MV-4-11 (cell line): ENCODE measurements around the gene HRC.
"Not testable (repeated sequence)": the region's sequence is repeated elsewhere in the genome, so short reads cannot be mapped to it uniquely, and the experiment has no call there.

Experiments used
- DNase-seq: peaks from one replicate; lab custom pipeline; 2025; lab: John Stamatoyannopoulos, UW

Gene HRC

DNA sequence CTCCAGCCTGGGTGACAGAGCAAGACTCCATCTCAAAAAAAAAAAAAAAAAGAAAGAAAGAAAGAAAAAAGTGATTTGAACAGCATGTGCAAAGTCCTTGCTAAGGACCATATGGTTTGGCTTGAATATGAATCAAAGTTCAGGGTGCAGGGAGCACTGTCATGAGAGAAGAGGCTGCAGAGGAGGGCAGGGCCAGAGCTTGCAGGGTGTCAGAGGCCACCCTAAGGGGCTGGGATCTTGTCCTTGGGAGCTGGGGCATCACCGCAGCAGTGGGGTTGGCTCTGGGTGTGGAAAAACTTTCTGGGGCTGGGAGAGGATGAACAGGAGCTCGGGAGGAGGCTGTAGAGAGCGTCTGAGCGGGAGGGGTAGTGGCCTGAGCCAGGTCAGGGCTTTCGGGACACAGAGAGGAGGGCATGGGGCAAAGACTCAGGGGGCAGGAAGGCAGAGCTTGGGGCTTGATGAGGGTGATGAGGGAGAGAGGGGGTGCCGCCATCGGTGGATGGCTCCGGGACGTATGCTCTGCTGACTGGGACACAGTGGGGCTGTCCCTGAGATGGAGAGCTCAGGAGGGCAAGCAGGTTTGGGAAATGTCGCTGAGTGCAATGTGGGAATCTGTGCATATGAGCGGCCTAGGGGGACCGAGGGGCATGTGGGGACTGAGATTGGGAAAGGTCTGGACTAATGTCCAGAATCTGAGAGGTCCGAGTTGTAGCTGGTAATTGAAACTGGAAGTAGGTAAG lies 5.4 kb upstream of the HRC start:
- no peak for DNase-seq

DNA sequence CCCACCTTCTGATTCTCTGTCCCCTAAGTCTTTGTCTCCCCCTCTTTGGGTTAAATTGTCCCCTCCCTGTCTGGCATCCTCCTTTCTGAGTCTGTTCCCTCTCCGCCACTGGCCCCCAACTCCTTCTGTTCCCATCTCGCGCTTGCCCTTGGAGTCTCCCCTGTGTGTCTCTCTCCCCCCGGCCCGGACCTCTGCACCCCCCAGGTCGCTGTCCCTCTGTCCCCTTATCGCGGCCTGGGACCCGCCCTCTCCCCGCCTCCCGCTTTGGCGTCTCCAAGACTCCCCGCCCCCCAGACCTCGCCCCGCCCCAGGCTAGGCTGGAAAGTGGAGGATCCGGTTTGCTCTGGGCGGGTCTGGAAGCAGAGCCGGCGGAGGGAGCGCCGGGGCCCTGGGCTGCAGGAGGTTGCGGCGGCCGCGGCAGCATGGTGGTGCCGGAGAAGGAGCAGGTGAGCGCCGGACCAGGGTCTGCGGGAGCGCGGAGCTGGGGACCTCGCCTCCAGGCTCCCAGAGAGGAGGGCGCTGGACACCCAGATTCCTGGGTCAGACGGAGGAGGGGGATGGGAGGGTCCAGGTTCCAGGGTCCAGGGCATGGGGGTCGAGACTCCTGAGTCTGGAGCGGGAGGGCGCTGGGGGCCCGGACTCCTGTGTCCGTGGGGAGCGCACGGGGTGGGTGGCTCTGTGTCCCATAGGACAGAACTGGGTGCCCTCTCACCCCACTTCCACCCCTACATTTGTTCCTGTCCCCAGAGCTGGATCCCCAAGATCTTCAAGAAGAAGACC lies 2.4 kb upstream of the HRC start, which contains the start of gene TRPM4:
TSS of gene TRPM4 (plus strand) at position 348 of the 780 bp plus-strand sequence. CDS start at position 423, 75 bp downstream.
- DNase-seq, result peak; percentile 72

DNA sequence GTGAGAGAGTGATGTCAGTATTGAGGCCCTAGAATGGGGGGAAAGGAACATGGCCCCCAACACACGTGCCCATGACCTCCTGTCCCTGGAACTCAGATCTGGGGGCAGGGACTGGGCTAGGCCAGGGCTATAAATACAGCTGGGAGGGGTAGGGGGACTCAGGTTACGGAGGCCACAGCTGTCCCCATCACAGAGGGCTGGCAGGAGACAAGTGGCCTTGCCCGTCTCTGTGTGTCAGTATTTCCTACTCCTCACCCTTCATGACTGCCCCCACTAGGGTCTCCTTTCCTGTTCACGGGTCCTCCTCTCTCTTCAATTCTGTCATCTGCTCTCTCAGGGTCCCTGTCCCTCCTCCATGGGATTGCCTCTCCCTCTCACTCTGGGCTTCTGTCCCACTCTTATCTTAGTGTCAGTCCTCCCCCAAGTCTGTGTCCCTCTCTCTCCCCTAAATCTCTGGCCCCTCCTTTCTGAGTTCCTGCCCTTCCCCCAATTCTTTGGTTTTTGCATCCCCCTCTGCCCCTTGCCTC lies 687 bp upstream of the HRC start:
- DNase-seq, result no peak

DNA sequence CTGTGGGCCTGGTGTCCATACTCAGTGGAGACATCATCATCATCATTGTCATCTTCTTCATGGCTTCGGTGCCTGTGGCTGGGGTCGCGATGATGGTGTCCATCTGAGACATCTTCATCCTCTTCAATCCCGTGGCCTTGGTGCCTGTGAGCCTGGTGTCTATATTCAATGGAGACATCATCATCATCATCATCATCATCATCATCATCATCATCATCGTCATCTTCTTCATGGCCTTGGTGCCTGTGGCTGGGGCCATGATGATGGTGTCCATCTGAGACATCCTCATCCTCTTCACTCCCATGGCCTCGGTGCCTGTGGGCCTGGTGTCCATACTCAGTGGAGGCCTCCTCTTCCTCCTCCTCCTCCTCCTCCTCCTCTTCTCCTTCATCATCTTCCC lies 917 bp downstream of the HRC start:
- no peak for DNase-seq

DNA sequence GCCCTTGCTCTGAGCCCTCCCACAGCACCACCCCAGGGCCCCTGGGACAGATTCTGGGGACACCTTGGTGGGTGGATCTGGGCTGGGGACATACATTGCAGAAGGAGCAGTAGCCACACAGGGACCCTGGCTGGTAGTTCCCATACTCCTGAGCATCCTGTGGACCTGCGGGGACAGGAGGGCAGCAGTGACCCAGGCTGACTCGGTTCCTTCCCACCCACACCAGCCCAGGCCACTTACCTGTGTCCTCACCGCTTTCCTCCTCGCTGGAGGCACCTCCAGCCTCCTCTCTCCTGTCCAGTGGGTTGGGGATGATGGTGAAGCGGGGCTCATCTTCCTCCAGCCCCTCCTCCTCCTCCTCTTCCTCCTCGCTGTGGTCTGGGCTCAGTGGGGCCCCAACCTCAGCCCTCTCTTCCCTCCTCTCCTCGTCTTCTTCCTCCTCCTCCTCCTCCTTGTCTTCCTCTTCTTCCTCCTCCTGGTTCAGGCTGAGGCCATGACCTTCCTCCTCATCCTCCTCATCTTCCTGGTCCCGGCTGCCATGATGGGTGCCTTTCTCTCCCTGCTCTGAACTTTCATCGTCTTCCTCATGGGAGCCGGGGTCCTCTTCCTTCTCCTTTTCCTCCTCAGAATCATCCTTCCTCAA lies 1.9 kb downstream of the HRC start:
- DNase-seq, result peak; percentile 20

DNA sequence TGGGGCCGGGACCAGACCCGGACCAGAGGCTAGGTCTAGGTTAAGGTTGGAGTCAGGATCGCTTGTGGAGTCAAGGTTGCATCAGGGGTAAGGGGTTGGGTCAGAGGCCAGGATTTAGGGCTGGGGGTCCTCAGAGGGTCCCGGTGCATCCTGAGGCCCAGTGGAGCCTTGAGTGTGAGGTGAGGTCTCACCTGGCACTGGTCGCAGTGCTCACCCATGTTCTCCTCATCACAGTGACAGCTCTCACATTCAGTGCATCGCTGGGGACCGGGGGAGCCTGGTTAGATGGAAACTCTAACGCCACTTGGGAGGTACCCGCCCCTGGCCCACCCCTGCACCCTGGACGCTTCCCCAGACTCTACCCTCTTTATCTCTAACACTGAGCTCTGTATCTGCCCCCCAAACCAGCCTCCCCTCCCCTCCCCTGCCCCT lies 3.1 kb downstream of the HRC start:
- no peak for DNase-seq

DNA sequence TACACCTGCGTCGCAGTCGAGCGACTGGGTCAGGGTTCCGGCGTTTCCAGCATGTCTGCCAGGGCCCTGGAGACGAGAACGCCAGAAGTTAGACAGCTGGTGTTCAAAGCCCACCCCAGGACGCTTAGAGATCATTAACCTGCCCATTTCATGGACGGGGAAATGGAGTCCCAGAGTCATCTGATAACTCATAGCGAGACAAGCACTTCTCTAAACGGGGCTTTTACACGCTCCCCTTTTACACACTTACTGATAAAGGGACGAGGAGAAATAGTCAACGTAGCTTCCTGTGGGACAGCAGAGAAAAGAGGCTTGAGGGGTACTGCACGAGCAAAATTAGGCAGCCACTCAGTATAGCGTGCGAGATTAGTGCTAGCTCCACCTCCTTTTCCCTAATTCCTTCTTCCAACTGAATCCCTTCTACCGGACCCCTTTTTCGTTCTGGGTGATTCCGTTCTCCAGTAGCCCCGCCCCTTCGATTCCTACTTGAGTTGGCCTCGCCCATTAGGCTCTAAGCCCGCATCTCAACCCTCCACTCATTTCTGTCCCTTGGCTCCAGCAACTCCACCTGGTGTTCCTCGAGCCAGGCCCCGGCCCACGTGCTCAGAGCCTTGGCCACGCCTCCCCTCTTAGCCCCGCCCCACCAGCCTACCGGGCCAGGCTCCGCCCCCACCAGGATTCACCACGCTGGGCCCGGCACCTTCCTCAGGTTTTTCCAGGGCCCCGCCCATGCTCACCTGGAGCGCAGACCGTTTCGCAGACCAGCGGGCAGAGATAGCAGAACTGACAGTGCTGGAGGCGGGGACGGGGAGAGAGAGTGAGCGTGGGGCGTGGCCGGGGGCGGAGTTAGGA lies 3.7 kb downstream of the HRC start:
- peak; percentile 75 for DNase-seq

DNA sequence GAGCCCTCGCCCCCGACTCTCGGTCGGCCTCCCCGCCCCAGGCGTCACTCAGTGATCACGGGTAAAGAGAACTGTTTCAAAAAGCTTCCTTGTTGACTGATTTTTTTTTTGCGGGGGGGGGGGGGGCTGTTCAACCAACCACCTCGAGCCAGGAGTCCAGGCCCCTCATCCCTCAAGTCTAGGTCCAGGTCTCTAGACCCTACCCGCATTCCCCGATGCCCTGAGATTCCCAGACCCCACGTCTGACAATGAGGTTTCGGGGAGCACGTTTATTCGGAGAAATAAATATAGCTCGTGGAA lies 4.3 kb downstream of the HRC start:
- DNase-seq, result no peak

DNA sequence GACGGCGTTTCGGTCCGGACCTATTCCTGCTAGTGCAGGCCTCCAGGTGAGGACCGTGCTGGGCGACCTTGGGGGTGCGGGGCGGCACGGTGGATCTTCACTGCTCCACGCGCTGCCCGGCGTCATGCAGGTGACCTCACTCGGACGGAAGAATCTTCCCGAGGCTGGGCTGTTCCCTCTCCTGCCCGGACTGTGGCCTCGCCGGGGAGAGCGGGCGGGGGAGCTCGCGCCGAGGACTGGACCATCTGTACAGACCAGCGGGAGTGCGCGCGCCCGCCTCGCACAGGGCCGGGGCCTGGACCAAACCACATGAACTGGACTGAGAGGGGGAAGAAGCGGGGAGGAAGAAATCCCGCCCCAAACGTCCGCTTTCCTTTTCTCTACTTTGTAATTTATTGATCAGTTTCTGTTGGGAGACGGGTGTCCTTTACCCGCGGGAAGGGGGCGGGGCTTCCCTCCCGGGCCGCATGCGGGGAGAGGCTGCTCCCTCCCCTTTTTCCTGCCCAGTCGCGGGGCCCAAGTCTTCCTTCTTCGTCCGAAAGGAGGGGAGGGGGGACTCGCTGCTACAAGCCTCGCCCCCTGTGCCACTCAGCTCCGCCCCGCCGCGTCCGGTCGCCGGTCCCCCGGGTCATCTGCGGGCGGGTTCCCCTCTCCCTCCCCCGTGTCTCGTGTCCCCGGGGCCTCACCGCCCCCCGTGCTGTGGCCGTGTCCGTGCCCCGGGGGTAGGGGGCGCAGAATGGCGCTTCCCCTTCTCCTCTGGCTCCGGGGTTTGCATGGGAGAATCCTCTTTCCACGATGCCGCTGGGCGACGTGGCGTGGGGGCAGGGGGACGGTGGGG lies 4.9 kb downstream of the HRC start:
- DNase-seq, result peak; percentile 95

DNA sequence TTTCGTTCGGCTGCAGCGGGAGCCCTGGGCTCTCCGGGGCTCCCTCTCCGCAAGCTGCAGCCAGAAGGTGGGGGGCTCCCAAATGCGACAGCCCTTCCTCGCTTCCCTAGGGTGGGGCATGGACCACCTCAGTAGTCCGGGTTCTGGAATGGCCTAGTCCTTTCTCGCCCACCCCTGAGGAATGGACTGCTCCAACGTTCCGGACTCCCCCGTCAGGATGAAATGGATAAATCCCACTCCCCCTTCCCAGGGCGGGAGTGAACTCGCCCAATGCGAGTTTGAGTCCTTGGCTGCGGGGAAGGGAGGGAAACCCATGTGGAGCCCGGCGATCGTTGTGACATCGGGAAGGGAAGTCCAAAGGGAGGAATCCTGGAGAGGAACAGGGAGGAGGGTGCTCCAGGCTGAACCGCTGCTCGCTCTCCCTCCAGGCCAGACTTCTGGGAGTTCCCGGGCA lies 5.5 kb downstream of the HRC start:
- peak; percentile 74 for DNase-seq

DNA sequence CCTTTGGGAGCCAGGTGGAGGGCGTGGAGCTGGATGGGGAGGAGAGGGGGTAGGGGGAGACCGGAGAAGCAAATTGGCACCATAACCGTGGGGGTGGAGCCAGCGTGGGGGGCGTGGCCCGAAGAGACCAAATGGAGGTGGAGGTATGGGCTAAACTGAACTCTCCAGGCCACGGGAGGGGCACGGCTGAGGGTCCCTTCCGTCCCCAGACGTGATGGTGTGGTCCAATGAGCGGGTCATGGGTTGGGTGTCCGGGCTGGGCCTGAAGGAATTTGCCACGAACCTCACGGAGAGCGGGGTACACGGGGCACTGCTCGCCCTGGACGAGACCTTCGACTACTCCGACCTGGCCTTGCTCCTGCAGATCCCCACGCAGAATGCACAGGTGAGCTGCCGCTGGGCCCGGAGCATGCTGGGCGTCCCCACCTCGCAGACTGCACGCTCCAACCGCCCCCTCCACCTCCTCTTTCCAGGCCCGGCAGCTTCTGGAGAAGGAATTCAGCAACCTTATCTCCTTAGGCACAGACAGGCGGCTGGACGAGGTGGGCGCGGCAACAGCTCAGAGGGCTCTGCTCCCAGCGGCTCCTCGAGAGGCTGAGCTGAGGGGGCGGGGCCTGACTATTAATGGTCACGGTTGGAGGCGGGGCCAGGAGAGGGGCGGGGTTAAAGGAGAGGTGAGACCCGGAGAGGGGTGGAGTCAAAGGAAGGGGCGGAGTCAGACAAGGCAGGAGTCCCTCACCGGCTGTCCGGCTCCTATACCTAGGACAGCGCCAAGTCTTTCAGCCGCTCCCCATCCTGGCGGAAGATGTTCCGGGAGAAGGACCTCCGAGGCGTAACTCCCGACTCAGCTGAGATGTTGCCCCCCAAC lies 6.2 kb downstream of the HRC start:
- peak; percentile 90 for DNase-seq

DNA sequence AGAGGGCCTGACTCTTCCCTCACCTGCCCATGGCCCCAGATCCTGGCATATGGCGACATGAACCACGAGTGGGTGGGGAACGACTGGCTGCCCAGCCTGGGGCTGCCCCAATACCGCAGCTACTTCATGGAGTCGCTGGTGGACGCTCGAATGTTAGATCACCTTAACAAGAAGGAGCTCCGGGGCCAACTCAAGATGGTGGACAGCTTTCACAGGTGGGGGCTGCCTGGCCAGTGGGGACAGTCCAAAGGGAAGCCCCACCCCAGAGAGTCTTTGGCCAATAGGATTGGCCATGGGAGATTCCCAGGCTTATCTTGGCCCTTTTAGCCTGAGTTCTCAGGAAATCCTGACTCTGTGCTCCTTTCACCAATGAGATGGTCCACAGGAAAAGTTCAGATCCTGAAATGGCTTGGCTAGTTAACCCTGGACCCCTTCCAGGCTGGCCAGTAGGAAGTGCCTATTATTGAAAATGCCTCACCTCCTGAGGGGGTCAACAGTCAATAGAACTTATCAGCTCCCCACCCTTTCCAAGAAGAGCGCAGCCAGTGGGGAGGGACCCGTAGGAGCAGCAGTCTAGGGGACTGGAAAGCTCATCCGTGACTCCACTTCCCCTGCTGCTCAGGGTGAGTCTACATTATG lies 7.0 kb downstream of the HRC start:
- no peak for DNase-seq

DNA sequence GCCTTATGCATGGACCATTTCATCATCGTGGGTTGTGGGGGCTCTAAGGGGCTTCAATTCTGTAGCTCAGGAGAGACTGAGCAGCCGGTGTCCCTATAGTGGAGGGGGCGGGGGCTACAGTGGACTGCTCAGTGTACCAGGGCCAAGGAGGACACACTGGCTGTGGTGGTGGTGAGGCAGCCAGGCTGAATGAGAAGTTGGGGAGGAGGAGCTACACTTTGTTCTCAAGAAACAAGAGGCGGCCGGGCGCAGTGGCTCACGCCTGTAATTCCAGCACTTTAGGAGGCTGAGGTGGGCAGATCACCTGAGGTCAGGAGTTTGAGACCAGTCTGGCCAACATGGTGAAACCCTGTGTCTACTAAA lies 8.8 kb downstream of the HRC start:
- DNase-seq, result not testable (repeated sequence)

DNA sequence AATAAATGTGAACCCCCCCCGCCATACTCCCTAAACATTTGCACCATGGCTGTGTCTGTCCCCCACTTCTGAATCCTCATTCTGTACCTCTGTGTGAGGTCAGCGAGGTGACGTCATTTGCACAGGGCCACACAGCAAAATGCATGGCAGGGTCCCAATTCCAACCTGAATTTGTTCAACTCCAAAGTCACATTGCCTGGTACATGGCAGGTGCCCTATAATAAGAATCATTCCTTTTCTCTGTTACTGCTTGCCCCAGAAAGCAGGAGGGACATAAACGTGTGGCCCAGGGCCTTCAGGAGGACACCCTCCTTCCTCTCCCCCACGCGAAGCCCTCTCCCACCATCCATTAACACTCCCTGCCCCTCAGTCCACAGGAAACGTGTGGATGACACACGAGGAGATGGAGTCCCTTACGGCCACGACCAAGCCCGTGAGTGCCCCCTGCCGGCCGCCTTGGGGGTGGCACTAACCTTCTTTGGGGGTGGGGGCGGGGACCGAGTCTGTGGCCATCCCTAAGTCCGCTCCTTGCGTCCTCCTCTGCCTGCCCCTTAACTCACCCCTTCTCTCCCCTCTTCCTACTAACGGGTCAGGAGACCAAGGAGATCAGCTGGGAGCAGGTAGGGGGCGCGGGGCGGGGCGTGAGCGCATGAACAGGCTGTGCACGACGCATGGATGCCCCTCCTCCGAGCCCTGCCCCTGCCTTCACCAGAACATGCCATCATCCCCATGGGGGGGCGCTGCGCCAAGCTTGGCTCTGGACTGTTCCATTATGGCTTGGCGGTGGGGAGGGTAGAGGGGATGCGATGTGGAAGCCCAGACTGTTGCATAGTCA lies 9.4 kb downstream of the HRC start:
- DNase-seq, result peak; percentile 75

DNA sequence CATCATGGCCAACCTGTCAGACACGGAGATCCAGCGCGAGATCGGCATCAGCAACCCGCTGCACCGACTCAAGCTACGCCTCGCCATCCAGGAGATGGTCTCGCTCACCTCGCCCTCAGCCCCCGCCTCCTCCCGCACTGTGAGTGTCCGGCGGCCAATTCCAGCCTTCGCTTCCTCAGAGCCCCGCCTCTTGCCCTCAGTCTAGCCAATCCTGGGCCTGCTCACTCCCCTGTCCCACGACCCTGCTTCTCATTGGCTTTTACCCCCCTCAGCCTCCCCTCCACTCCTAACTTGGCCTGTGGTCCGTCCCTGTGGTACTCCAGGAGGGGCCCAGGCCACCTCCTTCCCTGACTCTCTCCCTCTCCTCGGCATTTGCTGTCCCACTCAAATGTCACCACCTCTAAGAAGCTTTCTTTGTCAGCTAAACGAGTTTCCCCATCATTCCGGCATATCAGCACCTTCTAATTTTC lies 12.3 kb downstream of the HRC start:
- no peak for DNase-seq

DNA sequence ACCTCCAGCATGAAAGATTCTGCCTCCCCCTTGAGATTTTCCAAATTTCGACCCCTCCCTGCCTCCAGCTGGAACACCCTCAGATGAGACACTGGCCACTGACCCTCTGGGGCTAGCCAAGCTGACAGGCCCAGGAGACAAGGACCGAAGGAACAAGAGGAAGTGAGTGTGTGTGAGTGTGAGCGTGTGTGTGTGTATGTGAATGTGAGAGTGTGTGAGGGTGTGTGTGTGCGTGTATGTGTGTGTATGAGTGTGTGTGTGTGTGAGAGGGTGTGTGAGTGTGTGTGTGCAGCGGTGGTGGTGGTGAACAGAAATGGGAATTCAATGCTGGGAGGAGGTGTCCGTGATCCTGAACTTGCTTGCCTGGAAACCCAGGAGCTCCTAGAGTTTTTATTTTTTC lies 13.8 kb downstream of the HRC start:
- peak; percentile 23 for DNase-seq

DNA sequence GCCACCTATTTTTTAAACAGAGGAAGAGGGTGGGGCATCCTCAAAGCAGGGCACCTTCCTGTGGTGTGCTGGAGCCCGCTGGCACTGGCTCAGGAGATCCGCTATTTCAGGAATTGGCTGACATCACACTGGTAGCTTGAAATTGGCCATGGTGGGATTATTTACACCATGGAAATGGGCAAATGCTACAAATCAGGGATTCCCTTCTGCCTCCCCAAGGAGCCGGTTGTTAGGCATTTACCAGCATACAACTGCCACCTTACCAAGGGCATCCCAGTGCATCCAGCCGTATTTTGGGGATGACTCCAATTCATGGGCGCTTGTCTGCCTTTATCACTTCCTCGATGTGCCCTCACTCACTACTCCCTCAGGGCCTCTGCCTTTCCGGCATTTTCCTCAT lies 14.2 kb downstream of the HRC start:
- no peak for DNase-seq

DNA sequence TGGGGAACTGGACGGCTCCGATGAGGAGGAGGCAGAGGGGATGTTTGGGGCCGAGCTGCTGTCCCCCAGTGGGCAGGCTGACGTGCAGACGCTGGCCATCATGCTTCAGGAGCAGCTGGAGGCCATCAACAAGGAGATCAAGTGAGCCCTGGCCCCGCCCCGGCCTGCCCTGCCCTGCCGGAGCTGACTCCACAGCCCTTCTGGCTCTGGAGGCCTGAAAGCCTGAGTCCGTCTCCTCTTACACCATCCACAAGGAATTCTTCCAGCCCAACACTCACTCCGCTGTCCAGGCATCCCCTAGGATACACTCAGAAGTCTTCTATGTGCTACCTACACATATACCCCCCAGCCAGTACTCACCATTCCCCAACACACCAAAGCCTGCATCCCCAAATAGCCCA lies 18.4 kb downstream of the HRC start:
- DNase-seq, result no peak
